Stimulated activated CD4-positive, alpha-beta T cell treated with anti-CD3 and anti-CD28 coated beads, Interleukin-1b, Interleukin-23, amount 100 ng/mL, for 1 hour (primary cell): Measurements from ENCODE around the gene GRK7.
"Not testable (repeated sequence)": the region's sequence is repeated elsewhere in the genome, so short reads cannot be mapped to it uniquely, and the experiment has no call there.

Source experiments
- DNase-seq, 2 donors: peaks; one replicate each; pipeline ENCODE4 v3.0.0-alpha.2; 2020; ENCODE audit warnings: low read depth in 2 of 2

The GRK7 gene

DNA sequence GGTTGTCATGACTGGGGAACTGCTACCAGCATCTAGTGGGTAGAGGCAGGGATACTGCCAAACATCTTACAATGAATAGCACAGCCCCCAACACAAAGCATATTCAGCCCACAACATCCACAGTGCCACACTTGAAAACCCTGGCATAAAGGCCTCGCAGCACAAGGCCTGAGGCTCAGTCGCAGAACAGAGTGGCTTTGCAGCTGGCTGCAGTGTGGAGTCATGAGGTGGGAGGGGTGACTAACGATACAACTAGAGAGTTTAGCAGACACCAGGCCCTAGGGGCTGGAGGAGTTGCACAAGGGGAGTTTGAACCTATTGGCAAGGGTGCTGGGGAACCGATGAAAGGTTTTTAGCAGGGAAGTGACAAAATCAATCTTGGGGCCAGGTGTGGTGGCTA lies 32.1 kb downstream of the GRK7 start:
- no peak for DNase-seq

DNA sequence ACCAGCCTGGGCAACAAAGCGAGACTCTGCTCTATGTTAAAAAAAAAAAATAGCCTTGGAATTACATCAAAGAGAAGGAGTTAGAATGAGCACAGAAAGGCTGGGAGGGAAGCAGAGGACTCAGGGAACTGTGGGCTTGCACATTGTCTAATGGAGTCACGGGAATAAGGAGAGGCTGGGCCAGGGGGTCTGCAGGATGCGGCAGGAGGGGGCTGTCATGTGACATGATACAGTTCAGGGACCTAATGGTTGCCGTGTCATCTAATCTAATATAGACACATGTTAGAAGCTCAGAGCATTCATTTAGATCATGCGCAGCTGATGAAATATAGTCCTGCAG lies 32.5 kb downstream of the GRK7 start:
- DNase-seq, result no peak

DNA sequence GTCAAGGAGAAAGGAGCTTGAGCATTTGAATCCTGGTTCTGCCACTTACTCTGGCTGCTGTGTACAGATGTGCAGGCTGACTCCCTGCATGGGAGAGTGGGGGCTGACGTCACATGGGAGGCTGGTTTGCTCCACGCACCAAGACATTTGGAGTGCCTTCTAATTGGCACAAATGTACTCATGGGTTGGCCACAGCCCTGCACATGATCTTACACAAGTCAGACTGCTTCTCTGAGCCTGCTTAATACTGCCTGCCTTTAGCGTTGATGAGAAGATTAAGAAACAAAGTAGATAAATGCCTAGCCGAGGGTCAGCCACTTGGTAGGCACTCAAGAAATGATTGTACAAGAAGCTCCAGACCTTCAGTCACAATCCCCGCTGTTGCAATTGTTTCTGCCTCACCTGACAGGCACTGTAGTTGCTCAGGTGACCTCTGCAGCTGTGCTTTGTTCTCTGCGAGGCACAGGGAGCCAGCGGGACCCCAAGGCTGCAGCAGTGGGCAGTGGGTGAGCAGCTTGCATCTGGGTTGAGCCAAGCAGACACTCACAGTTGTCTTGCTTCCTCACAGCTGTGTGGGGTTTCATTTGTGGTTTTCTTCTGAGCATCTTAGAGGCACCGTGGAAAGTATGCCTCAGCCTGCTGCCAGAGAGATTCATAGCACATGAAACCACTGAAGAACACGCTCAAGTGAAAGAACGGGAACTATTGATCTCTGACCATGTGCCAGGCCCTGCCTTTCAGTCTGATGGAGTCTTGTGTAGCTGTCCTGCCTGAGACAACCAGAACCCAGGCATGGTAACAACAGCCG lies 33.1 kb downstream of the GRK7 start:
- DNase-seq, result peak; percentile 30 to 39

DNA sequence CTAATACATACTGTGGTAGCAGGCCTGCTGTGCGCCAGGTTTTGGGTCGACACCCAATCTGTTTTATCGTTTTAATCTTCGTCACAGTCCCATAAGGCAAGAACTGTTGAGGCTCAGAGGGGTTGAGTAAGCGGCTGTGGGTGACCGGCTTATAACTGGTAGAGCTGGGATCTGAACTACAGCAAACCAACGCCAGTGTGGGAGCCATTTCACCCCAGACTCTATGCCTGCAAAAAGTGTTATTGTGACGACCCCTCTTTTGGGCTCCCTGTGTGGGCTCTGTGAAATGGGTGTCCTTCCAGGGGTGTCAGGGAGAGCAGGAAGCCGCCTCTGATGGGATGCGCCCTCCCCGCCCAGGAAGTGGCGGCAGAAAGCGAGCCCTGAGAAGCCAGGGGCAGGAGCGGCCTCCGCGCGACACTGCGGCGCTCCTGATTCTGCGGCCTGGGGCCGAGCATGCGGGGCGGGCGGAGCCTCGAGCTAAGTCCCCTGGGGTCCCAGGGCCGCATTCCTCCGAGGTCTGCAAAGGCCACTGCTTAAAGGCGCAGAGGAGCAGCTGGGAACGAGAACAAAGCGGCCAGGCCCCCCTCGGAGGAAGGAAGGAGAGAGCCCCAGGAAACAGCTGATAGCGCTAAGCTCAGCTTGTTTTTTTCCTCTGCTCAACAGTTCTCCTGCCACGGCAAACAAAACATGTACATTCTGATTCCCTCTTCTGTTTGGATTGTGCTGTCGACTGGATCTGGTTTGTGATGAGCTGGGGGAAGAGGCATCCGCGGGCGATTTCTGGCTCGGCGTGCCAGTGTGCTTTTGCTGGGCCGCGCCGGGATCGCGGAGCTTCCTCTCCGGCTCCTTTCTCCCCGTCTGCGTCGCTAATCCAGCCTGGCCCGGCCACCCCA lies 33.9 kb downstream of the GRK7 start:
- DNase-seq, result peak in 1 of 2 donors; percentile 12

DNA sequence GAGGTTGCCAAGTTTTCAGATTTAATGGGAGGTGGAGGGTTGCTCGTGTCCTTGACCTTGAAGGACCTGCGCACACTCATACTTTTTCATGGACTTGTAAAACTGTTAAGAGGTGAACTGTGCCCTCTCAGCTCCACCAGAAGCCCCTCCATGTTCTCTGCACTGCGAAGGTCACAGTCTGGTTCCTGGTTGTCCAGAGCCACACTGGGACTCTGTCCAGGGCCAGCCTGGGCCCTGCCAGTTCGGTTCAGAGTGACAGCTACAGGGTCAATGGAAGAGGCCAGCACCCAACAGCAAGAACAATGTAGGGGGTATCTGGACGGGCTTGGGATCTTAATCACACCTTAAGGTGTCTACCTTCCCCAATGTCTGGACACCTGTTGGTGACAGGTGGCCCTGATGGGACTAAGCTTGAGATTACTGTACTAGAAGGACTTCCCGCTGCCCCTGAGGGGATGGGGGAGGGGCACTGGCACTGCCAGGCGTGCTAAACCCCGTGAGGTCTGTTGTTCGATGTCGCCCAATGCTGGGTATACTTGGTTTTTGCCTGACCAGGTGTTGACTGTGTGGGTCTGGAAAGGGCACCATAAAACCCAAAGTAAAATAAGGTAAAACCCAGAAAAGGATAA lies 34.7 kb downstream of the GRK7 start:
- DNase-seq, result no peak

DNA sequence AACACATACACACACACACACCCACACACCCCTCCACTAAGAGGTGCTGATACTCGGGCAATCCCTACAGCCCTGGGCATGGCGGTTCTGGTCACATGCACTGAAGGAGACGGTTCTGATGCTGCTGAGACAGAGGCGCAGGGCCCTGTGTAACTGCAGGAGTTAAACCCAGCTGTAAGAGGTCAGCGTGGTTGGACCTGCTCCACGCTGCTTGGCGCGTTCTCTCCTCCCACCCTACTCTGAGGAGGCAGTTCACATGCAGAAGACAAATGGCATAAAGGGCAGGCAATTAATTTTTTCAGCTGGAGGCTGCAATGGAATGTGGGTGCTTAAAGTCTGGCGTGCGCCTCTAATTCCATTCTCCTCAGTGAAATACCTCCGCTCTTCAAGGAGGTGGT lies 35.2 kb downstream of the GRK7 start:
- DNase-seq, result no peak

DNA sequence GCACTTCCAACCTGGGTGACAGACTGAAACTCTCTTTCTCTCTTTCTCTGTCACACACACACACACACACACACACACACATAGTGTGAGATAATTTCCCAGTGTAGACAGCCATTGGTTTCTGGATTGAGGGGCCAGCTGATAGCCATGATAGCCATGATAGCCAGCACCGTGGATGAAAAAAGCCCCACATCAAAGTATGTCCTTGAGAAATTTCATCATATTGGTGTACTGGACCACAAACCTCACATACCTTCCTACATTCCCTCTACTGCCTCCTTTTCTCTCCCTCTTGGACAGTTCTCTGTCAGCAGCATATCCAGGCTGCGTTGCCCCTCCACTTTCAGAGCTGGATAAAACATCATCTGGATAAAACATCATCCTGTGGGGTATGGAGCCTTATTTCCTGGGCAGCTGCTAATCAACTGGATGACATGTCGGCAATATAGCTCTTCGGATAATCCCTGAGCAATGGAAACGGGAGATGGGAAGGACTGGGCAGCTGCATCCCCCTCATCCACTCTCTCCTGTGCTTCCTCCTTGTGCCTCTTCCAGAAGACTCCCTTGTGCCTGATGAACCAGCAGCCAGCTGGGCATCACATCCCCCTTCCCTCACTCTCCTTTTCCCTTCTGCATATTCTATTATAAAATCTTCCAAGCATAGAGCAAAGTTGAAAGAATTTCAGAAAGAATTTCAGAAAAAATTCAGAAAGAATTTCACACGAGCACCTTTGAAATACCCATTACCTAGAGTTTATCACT lies 39.3 kb downstream of the GRK7 start:
- no peak for DNase-seq

DNA sequence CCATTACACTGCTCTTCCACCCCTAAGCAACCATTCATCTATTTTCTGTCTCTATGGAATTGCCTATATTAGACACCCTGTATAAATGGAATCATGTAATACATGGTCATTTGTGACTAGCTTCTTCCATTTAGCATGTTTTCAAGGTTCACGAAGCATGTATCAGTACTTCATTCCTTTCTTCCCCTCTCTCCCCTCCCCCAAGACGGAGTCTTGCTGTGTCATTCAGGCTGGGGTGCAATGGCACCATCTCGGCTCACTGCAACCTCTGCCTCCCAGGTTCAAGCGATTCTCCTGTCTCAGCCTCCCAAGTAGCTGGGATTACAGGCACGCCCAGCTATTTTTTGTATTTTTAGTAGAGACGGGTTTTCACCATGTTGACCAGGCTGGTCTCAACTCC lies 40.3 kb downstream of the GRK7 start:
- not testable (repeated sequence) for DNase-seq

DNA sequence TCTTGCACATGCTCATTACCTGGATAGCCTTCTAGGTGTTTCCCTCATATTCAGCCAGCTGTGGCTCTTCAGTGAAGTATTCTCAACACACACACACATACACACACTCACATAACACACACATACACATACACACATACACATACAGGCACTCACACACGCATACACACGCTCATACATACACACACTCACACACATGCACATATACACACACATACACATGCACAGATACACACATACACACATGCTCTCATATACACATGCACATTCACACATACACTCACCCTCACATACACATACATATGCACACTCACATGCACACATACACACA lies 41.2 kb downstream of the GRK7 start:
- DNase-seq, result no peak

DNA sequence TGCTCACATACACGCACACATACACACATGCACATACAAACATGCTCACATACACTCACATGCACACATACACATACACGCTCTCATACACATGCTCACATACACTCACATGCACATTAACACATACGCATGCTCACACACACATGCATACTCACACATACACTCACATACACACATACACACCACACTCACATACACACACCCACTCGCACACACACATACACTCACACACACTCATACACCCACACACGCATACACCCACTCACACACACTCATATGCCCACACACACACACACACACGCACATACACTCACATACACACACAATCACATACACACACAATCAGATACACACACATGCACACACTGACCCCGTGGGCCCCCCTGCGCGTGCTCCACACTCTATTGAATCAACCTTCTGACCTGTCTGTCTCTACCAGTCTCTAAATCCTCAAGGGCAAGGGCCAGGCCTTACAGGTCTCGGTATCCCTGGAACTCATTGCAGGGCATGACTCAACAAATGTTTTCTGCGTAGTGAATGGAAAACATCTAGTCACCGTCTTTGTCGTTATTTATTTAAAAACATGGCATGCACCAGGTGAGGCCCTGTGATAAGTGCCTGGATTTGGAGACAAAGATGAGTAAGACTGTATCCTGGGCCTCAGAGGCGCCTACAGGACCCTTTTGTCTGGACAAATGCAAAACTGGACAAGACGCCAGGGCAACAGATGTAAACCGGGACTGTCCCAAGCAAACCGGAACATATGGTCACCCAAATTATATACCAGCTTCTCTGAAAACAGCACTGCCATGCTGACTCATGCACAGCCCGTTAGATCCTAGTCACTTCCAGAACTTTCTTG lies 41.8 kb downstream of the GRK7 start:
- DNase-seq, result no peak

DNA sequence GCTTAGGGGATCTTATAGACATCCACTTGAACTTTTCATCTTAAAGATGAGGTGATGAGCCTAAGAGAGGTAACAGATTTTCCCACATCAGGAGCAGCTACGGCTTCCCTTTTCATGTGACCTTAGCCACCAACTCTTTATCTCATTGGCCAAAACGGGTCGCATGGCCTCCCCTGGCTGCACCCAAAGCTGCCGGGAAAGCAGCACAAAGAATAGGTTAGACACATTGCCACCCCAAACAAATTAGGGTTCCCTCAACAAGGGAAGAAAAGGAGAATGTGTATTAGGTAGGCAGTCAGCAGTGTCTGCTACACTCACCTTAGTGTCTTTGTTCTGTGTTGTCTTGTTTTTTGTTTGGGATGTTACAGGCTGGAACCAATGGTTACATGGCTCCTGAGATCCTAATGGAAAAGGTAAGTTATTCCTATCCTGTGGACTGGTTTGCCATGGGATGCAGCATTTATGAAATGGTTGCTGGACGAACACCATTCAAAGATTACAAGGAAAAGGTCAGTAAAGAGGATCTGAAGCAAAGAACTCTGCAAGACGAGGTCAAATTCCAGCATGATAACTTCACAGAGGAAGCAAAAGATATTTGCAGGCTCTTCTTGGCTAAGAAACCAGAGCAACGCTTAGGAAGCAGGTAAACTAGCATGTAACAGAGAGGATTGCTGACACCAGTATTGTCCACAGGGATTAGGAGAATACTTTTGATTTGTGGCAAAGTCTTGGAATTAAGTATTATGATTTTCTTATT lies 44.2 kb downstream of the GRK7 start:
- DNase-seq, result no peak

DNA sequence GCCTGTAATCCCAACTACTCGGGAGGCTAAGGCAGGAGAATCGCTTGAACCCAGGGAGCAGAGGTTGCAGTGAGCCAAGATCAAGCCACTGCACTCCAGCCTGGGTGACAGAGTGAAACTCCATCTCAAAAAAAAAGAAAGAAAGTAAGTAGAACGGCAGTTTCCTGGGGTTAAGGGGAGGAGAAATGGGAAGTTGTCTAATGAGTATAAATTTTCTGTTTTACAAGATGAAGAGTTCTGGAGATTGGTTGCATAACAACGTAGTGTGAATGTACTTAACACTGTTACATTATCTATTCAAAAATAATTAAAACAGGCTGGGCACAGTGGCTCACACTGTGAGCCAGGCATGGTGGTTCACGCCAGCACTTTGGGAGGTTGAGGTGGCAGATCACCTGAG lies 45.4 kb downstream of the GRK7 start:
- DNase-seq, result no peak

DNA sequence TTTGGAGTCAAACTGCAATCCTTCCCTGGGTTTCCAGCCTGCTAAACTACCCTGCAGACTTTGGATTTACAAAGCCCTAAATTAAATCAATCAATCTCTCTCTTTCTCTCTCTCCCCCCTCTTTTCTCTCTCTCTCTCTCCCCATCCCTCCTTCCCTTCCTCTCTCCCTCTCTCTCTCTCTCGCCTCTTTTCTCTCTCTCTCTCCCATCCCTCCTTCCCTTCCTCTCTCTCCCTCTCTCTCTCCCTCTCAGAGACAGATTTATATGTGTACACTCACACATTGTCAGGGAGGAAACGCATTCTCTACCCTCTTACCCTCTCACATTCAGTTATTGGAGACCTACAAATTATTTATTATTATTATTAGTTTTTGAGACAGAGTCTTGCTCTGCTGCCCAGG lies 47.0 kb downstream of the GRK7 start:
- DNase-seq, result no peak

DNA sequence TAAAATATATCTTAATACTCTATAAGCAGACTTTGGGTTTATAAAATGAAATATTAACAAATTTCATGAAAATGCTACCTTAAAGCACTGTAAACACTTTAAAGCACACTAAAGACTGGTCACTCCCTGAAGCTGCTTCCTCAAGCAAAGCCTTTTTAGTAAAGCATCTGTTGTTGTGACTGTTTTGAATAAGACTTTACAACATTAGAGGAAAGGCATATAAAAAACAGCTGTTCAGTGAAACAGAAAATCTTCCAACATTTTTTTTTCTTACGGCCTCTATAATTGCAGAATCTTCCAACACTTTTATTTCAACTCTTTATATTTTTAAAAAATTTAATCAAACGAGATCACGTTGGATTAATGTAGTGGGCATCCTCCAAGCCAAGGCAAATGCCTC lies 48.1 kb downstream of the GRK7 start:
- DNase-seq, result no peak

DNA sequence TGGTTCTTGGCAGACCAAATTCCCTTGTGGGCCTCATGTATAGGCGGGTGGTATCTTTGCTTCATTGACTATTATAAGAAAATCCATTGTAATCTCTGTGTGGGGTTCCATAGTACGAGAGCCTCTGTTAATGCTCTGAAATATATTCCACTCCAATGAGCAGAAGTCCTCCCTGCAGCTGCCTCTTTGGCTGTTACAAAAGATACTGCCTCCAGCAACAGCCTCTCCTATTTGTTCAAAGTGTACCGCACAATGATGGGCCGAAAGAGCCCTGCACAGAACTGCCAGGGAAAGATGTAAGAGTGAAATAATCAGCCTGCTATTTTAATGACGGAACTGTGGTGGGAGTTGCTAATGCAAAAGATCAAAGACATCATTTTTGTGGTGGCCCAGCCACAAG lies 48.9 kb downstream of the GRK7 start:
- no peak for DNase-seq

DNA sequence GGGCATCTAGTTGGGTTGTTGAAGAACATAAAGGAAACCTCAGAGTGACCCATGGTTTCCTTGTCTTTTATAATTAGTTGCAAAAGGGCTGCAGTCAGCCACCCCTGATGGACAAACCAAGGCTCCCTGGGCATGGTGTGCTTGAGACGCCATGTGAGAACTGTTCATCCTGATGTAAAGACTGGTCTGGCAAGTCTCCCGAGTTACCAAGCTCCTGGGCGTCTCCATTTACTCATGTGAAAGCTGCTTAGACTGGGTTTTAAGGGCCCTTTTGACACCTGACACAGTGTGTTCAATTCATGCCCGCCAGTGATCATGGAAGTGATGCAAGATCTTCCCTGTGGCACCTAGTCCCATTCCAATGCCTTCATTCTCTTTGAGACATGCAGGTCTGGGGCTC lies 49.4 kb downstream of the GRK7 start:
- DNase-seq, result no peak
